NCI-H1694 treated with DMSO at 0.1 percent for 48 hours (cell line): ENCODE results near the gene CELA2A.
"Not testable (repeated sequence)": the region's sequence is repeated elsewhere in the genome, so short reads cannot be mapped to it uniquely, and the experiment has no call there.

ENCODE experiments used
- DNase-seq: peaks from one replicate; lab custom pipeline; 2025; lab: John Stamatoyannopoulos, UW

The CELA2A gene

GRCh38 chr1:15444468-15445389 is 11.8 kb upstream of the CELA2A start:
- no peak for DNase-seq

- DNase-seq: no peak
These were observed 11.0 kb upstream of the CELA2A start for GRCh38 chr1:15445390-15446122.

GRCh38 chr1:15446212-15446611 is 10.3 kb upstream of the CELA2A start:
- DNase-seq: no peak

- DNase-seq: no peak
These were observed 7.6 kb upstream of the CELA2A start for GRCh38 chr1:15448877-15449462.

- no peak for DNase-seq
These were observed 7.0 kb upstream of the CELA2A start for GRCh38 chr1:15449567-15449966.

GRCh38 chr1:15451014-15451722 is 5.4 kb upstream of the CELA2A start:
- DNase-seq: no peak

- DNase-seq: no peak
These were observed 4.3 kb upstream of the CELA2A start for GRCh38 chr1:15452216-15452615.

- peak; percentile 52 for DNase-seq
These were observed 3.5 kb upstream of the CELA2A start for GRCh38 chr1:15452866-15453571.

GRCh38 chr1:15453734-15454133 is 2.8 kb upstream of the CELA2A start:
- DNase-seq: no peak

- DNase-seq: peak; percentile 23
These were observed 2.3 kb upstream of the CELA2A start for GRCh38 chr1:15454256-15454655.

- no peak for DNase-seq
These were observed 1.0 kb upstream of the CELA2A start for GRCh38 chr1:15455522-15455921.

GRCh38 chr1:15457585-15457984 is 1.1 kb downstream of the CELA2A start:
- no peak for DNase-seq

GRCh38 chr1:15458388-15458787 is 1.9 kb downstream of the CELA2A start:
- DNase-seq: not testable (repeated sequence)

- peak; percentile 80 for DNase-seq
These were observed 3.5 kb downstream of the CELA2A start for GRCh38 chr1:15459771-15460707.

GRCh38 chr1:15460708-15461095 is 4.2 kb downstream of the CELA2A start:
- DNase-seq: no peak

GRCh38 chr1:15463064-15463800 is 6.7 kb downstream of the CELA2A start:
- DNase-seq: not testable (repeated sequence)

- not testable (repeated sequence) for DNase-seq
These were observed 7.4 kb downstream of the CELA2A start for GRCh38 chr1:15463926-15464322.

- DNase-seq: no peak
These were observed 9.1 kb downstream of the CELA2A start for GRCh38 chr1:15465674-15466073.

GRCh38 chr1:15466955-15467625 is 10.6 kb downstream of the CELA2A start:
- not testable (repeated sequence) for DNase-seq
